Measurements from ENCODE around the gene AVPR2.

The AVPR2 gene

GRCh38 chrX:153871451-153871850 lies 33.0 kb upstream of the AVPR2 start:
- no peak for DNase-seq (ENCODE audit: low read depth in 2 of 2)

GRCh38 chrX:153871946-153872878 lies 32.3 kb upstream of the AVPR2 start:
- DNase-seq (ENCODE audit: low read depth in 2 of 2), result no peak

- DNase-seq (ENCODE audit: low read depth in 2 of 2), result no peak
Observed at GRCh38 chrX:153873282-153874084, 31.0 kb upstream of the AVPR2 start.

- no peak for DNase-seq (ENCODE audit: low read depth in 2 of 2)
Observed at GRCh38 chrX:153874085-153874365, 30.4 kb upstream of the AVPR2 start.

- DNase-seq (ENCODE audit: low read depth in 2 of 2), result no peak
Observed at GRCh38 chrX:153874366-153875125, 29.9 kb upstream of the AVPR2 start.

- peak in 1 of 2 donors; percentile 13 for DNase-seq (ENCODE audit: low read depth in 2 of 2)
Observed at GRCh38 chrX:153875391-153876111, 28.9 kb upstream of the AVPR2 start.

GRCh38 chrX:153876112-153876491 lies 28.4 kb upstream of the AVPR2 start:
- DNase-seq (ENCODE audit: low read depth in 2 of 2), result no peak

- DNase-seq (ENCODE audit: low read depth in 2 of 2), result no peak
Observed at GRCh38 chrX:153877571-153878261, 26.8 kb upstream of the AVPR2 start.

GRCh38 chrX:153878345-153878744 lies 26.1 kb upstream of the AVPR2 start:
- DNase-seq (ENCODE audit: low read depth in 2 of 2), result no peak

- DNase-seq (ENCODE audit: low read depth in 2 of 2), result no peak
Observed at GRCh38 chrX:153878969-153879653, 25.4 kb upstream of the AVPR2 start.

GRCh38 chrX:153879741-153880439 lies 24.6 kb upstream of the AVPR2 start:
- no peak for DNase-seq (ENCODE audit: low read depth in 2 of 2)

- DNase-seq (ENCODE audit: low read depth in 2 of 2), result no peak
Observed at GRCh38 chrX:153880440-153880815, 24.0 kb upstream of the AVPR2 start.

- no peak for DNase-seq (ENCODE audit: low read depth in 2 of 2)
Observed at GRCh38 chrX:153881281-153881680, 23.2 kb upstream of the AVPR2 start.

- DNase-seq (ENCODE audit: low read depth in 2 of 2), result no peak
Observed at GRCh38 chrX:153882086-153882498, 22.4 kb upstream of the AVPR2 start.

- DNase-seq (ENCODE audit: low read depth in 2 of 2), result no peak
Observed at GRCh38 chrX:153882557-153882956, 21.9 kb upstream of the AVPR2 start.

GRCh38 chrX:153883163-153883843 lies 21.2 kb upstream of the AVPR2 start:
- no peak for DNase-seq (ENCODE audit: low read depth in 2 of 2)

GRCh38 chrX:153884136-153884535 lies 20.3 kb upstream of the AVPR2 start:
- no peak for DNase-seq (ENCODE audit: low read depth in 2 of 2)

- DNase-seq (ENCODE audit: low read depth in 2 of 2), result no peak
Observed at GRCh38 chrX:153884590-153884989, 19.9 kb upstream of the AVPR2 start.

- no peak for DNase-seq (ENCODE audit: low read depth in 2 of 2)
Observed at GRCh38 chrX:153885208-153885787, 19.2 kb upstream of the AVPR2 start.
